HepG2 (cell line): Measurements from ENCODE around the gene B3GNT5. TPM values are rescaled to one million over a fixed set of nuclear protein-coding genes. Genes with fewer than 3 reads are reported as not detected.

Source experiments
- ATAC-seq: fragments of 200-7000 bp; cut with Tn5 transposase; 3 replicates; pipeline ENCODE4 v1.9.1; 2020; ENCODE audit warnings: mild to moderate bottlenecking, moderate library complexity
- BruUV-seq: library from RNA; stranded (reverse); fragments of 400-500 nt; replicated peaks from 2 replicates; lab custom pipeline; 2021; lab: Mats Ljungman, UMichigan
- CTCF ChIA-PET: fragments of 300-600 bp; formaldehyde crosslinking; extraction: SDS; loops from one replicate; lab custom pipeline; 2021; ENCODE audit warnings: low total read pairs, inconsistent platforms, low intra/inter-chr PET ratio; lab: Yijun Ruan, JAX
- POLR2A ChIA-PET: fragments of 350-600 bp; sonication (Branson Sonifier 250); formaldehyde crosslinking; loops from one replicate; lab custom pipeline; 2020; ENCODE audit warnings: antibody characterized with exemption, inconsistent platforms; lab: Yijun Ruan, JAX
- DNase-seq: peaks from one replicate; pipeline ENCODE4 v3.0.0-alpha.2; 2015; ENCODE audit warnings: low spot score
- FAIRE-seq: peaks from 3 replicates; lab custom pipeline; 2011; peaks lifted over from hg19 to GRCh38; lab: Jason Lieb, UNC
- H2AFZ ChIP-seq: one replicate; pipeline ENCODE4 v1.6.1; 2011; ENCODE audit warnings: low read length, inconsistent platforms
- H3K27ac ChIP-seq: fragments of 300-600 bp; 3 replicates; pipeline ENCODE4 v1.8.0; 2011; ENCODE audit warnings: mixed run types, mild to moderate bottlenecking, mixed read lengths, low read length, inconsistent platforms; ENCODE audit not compliant: insufficient read depth; ENCODE audit errors: extremely low read length
- H3K27me3 ChIP-seq, 2 experiments: fragments of 200-600 bp in 1 of 2; 2 replicates in 1 of 2; 3 replicates in 1 of 2; pipeline versions ENCODE4 v1.6.0 to v1.8.0; 2011; ENCODE audit warnings: low read length in 2 of 2, mild to moderate bottlenecking in 2 of 2, moderate library complexity in 2 of 2, inconsistent platforms in 1 of 2; ENCODE audit not compliant: insufficient read depth in 2 of 2, control insufficient read depth in 1 of 2
- H3K36me3 ChIP-seq, 2 experiments: fragments of 200-600 bp in 1 of 2; replicated peaks in 1 of 2; 2 replicates in 1 of 2; 3 replicates in 1 of 2; pipeline versions ENCODE4 v1.5.1 to v1.8.0; 2011; ENCODE audit warnings: low read length in 2 of 2, inconsistent platforms in 1 of 2; ENCODE audit not compliant: insufficient read depth in 2 of 2, control insufficient read depth in 1 of 2
- H3K4me1 ChIP-seq: 2 replicates; pipeline ENCODE4 v1.5.1; 2012; ENCODE audit warnings: low read length, inconsistent platforms; ENCODE audit not compliant: insufficient read depth
- H3K4me2 ChIP-seq: 2 replicates; pipeline ENCODE4 v1.6.0; 2011; ENCODE audit warnings: low read depth, low read length, inconsistent platforms
- H3K4me3 ChIP-seq, 3 experiments: fragments of 200-600 bp in 1 of 3; sonication (generic), shearing (Covaris generic) in 1 of 3; replicated peaks in 1 of 3; 2 replicates each; pipeline ENCODE4 v1.5.1; 2011 to 2016; ENCODE audit warnings: low read length in 3 of 3, inconsistent platforms in 2 of 3, low read depth in 2 of 3, mild to moderate bottlenecking in 2 of 3, control low read depth in 1 of 3, mixed read lengths in 1 of 3; ENCODE audit not compliant: insufficient read depth in 1 of 3
- H3K79me2 ChIP-seq: one replicate; pipeline ENCODE4 v1.6.1; 2011; ENCODE audit warnings: low read length, inconsistent platforms; ENCODE audit not compliant: insufficient read depth
- H3K9ac ChIP-seq: 2 replicates; pipeline ENCODE4 v1.6.0; 2011; ENCODE audit warnings: mild to moderate bottlenecking, low read depth, low read length, inconsistent platforms; ENCODE audit not compliant: insufficient read depth
- H3K9me3 ChIP-seq: 2 replicates; pipeline ENCODE4 v1.5.1; 2012; ENCODE audit warnings: mild to moderate bottlenecking, low read length
- H4K20me1 ChIP-seq: 2 replicates; pipeline ENCODE4 v1.6.0; 2011; ENCODE audit warnings: inconsistent platforms, mild to moderate bottlenecking, low read length, moderate library complexity; ENCODE audit not compliant: insufficient read depth
- ATF7-NPFF ChIP-seq: sonication (generic); formaldehyde crosslinking; IDR thresholded peaks from 2 replicates; pipeline ENCODE4 v1.8.1; 2023; ENCODE audit warnings: mild to moderate bottlenecking, low read depth, missing genetic modification reagents, moderate library complexity
- FOXC1 ChIP-seq: sonication (generic); formaldehyde crosslinking; IDR thresholded peaks from 2 replicates; pipeline ENCODE4 v1.8.0; 2022; ENCODE audit warnings: mild to moderate bottlenecking, missing genetic modification reagents, borderline replicate concordance
- FOXK2 ChIP-seq: fragments of 450-650 bp; IDR thresholded peaks from 2 replicates; pipeline ENCODE4 v1.6.1; 2016
- FUBP1 ChIP-seq: sonication (generic); formaldehyde crosslinking; IDR thresholded peaks from 2 replicates; pipeline ENCODE4 v1.5.1; 2020; ENCODE audit warnings: missing genetic modification reagents, mild to moderate bottlenecking, borderline replicate concordance
- HNRNPLL ChIP-seq: fragments of 200-400 bp; formaldehyde crosslinking; IDR thresholded peaks from 2 replicates; pipeline ENCODE4 v1.6.1; 2017; ENCODE audit warnings: mild to moderate bottlenecking, low read depth, low read length; ENCODE audit not compliant: poor library complexity, severe bottlenecking
- LRRFIP1 ChIP-seq: sonication (generic); formaldehyde crosslinking; conservative IDR thresholded peaks from 2 replicates; pipeline ENCODE4 v1.4.0; 2020; ENCODE audit warnings: missing genetic modification reagents
- PHF20 ChIP-seq: sonication (generic); formaldehyde crosslinking; IDR thresholded peaks from 2 replicates; pipeline ENCODE4 v1.5.0; 2020; ENCODE audit warnings: mild to moderate bottlenecking, missing genetic modification reagents
- RBFOX2 ChIP-seq: fragments of 200-400 bp; formaldehyde crosslinking; IDR thresholded peaks from 2 replicates; pipeline ENCODE4 v1.6.1; 2017; ENCODE audit warnings: low read depth, mild to moderate bottlenecking, low read length
- RBM22 ChIP-seq: fragments of 200-400 bp; formaldehyde crosslinking; optimal IDR thresholded peaks from 2 replicates; pipeline ENCODE3; 2017; ENCODE audit warnings: mild to moderate bottlenecking, low read length, moderate library complexity
- SP140L ChIP-seq: sonication (generic); formaldehyde crosslinking; IDR thresholded peaks from 2 replicates; pipeline ENCODE4 v1.4.0; 2020; ENCODE audit warnings: missing genetic modification reagents, borderline replicate concordance
- TAF1 ChIP-seq: sonication (generic); formaldehyde crosslinking; IDR thresholded peaks from 2 replicates; pipeline ENCODE4 v1.4.0; 2020; ENCODE audit warnings: missing genetic modification reagents
- ZNF17 ChIP-seq: sonication (generic); formaldehyde crosslinking; IDR thresholded peaks from 2 replicates; pipeline ENCODE4 v1.5.0; 2020; ENCODE audit warnings: mild to moderate bottlenecking, missing genetic modification reagents
- ZNF329 ChIP-seq: sonication (generic); formaldehyde crosslinking; IDR thresholded peaks from 2 replicates; pipeline ENCODE4 v1.9.0; 2021; ENCODE audit warnings: low read depth, mild to moderate bottlenecking, missing genetic modification reagents
- ZNF34 ChIP-seq: sonication (generic); formaldehyde crosslinking; IDR thresholded peaks from 2 replicates; pipeline ENCODE4 v1.4.0; 2020; ENCODE audit warnings: mild to moderate bottlenecking, missing genetic modification reagents, borderline replicate concordance
- ZNF510 ChIP-seq: sonication (generic); formaldehyde crosslinking; IDR thresholded peaks from 2 replicates; pipeline ENCODE4 v1.4.0; 2020; ENCODE audit warnings: low read depth, mild to moderate bottlenecking, missing genetic modification reagents
- WGBS: methylation state at CpG from one replicate; pipeline ENCODE4 v1.1.6; 2017; ENCODE audit warnings: low lambda C conversion rate; 5-methylcytosine and 5-hydroxymethylcytosine counted together
- in situ Hi-C: cut with HindIII; loops from 2 replicates; pipeline ENCODE4 v1.10.0; 2017; ENCODE audit warnings: low pct_unique_long_range_greater_than_20kb; ENCODE audit not compliant: extremely low pct_ligation_motif_present
- intact Hi-C: fragments of 100-400 bp; cut with micrococcal nuclease; formaldehyde crosslinking; loops from one replicate; pipeline ENCODE4 v1.10.0; 2022; ENCODE audit not compliant: unreplicated experiment
- polyA plus RNA-seq, 8 experiments: library from polyadenylated mRNA; depleted of rRNA in 3 of 8; stranded (reverse) in 7 of 8; unstranded in 1 of 8; fragments of >200 nt; fragmentation: Illumina TruSeq in 4 of 8; extraction: Trizol in 4 of 8; gene quantifications; 2 replicates each; pipeline versions ENCODE4 v1.2.1 to v1.2.3, GENCODE V29; 2011 to 2016; ENCODE audit warnings: low read depth in 4 of 8, missing spikeins in 1 of 8, mixed read lengths in 1 of 8; ENCODE audit not compliant: insufficient read depth in 1 of 8
- total RNA-seq, 5 experiments: library from RNA; depleted of rRNA; stranded (reverse); fragments of >200 nt; fragmentation: Illumina TruSeq; extraction: Trizol; gene quantifications; 2 replicates each; pipeline ENCODE4 v1.2.3, GENCODE V29; 2016; ENCODE audit warnings: low read depth in 1 of 5
- TF ChIP-seq, protein P1 (sequence below), 2 experiments: fragments of 450-650 bp in 1 of 2; sonication (generic) in 1 of 2; formaldehyde crosslinking; IDR thresholded peaks; 2 replicates each; pipeline versions ENCODE4 v1.5.0 to v1.8.0; 2020 to 2022; ENCODE audit warnings: mild to moderate bottlenecking in 1 of 2, missing genetic modification reagents in 1 of 2
- TF ChIP-seq, protein P2 (sequence below): sonication (generic); formaldehyde crosslinking; IDR thresholded peaks from 2 replicates; pipeline ENCODE4 v1.8.0; 2022; ENCODE audit warnings: mild to moderate bottlenecking, missing genetic modification reagents, moderate library complexity
- TF ChIP-seq, protein P3 (sequence below): sonication (generic); formaldehyde crosslinking; IDR thresholded peaks from 2 replicates; pipeline ENCODE4 v1.9.0; 2021; ENCODE audit warnings: missing genetic modification reagents, mild to moderate bottlenecking, borderline replicate concordance

The B3GNT5 gene
- total and polyA plus RNA-seq, 2 of the 13 experiments (the other 11 are each of a cell fraction or from before 2014, with no cell fraction given) = not detected

- CTCF ChIA-PET = no interaction called here
Measured at GRCh38 chr3:183274609-183275008, 21.6 kb downstream of the B3GNT5 start.

More at GRCh38 chr3:183274609-183275008, 21.6 kb downstream of the B3GNT5 start:
- H3K9ac ChIP-seq = no peak overlapping the region
- TF ChIP-seq TAF1 (CRISPR knock-in tag) (no peak), FUBP1 (CRISPR knock-in tag) (no peak), RBFOX2 (no peak), HNRNPLL (no peak), PHF20 (CRISPR knock-in tag) (no peak), ZNF510 (no peak), RBM22 (no peak), FOXK2 (no peak), ZNF329 (CRISPR knock-in tag) (no peak), LRRFIP1 (no peak), ZNF17 (CRISPR knock-in tag) (no peak), ATF7-NPFF (CRISPR knock-in tag) (no peak), FOXC1 (CRISPR knock-in tag) (no peak), SP140L (no peak), ZNF34 (CRISPR knock-in tag) (no peak)
- TF ChIP-seq, protein P1, sequence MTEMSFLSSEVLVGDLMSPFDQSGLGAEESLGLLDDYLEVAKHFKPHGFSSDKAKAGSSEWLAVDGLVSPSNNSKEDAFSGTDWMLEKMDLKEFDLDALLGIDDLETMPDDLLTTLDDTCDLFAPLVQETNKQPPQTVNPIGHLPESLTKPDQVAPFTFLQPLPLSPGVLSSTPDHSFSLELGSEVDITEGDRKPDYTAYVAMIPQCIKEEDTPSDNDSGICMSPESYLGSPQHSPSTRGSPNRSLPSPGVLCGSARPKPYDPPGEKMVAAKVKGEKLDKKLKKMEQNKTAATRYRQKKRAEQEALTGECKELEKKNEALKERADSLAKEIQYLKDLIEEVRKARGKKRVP (CRISPR knock-in tag; IDR thresholded peaks at IDR 0.05) = no peak
- TF ChIP-seq, protein P2, sequence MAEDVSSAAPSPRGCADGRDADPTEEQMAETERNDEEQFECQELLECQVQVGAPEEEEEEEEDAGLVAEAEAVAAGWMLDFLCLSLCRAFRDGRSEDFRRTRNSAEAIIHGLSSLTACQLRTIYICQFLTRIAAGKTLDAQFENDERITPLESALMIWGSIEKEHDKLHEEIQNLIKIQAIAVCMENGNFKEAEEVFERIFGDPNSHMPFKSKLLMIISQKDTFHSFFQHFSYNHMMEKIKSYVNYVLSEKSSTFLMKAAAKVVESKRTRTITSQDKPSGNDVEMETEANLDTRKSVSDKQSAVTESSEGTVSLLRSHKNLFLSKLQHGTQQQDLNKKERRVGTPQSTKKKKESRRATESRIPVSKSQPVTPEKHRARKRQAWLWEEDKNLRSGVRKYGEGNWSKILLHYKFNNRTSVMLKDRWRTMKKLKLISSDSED (CRISPR knock-in tag) = no peak
- TF ChIP-seq, protein P3, sequence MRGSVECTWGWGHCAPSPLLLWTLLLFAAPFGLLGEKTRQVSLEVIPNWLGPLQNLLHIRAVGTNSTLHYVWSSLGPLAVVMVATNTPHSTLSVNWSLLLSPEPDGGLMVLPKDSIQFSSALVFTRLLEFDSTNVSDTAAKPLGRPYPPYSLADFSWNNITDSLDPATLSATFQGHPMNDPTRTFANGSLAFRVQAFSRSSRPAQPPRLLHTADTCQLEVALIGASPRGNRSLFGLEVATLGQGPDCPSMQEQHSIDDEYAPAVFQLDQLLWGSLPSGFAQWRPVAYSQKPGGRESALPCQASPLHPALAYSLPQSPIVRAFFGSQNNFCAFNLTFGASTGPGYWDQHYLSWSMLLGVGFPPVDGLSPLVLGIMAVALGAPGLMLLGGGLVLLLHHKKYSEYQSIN (CRISPR knock-in tag) = no peak
- POLR2A ChIA-PET = no interaction called here
- peaks cover 0 to 9% of the 10 kb centered on the region in 2 experiments; a peak in 1 of 5 replicates for H3K27me3 ChIP-seq
- BruUV-seq = no TSS peak
- H3K9me3 ChIP-seq = no peaks in the 10 kb centered on the region
- FAIRE-seq (no peak), DNase-seq (no peak), ATAC-seq (no peak)
- H3K4me2 ChIP-seq = no peak overlapping the region
- in situ Hi-C loops (no loop called here), intact Hi-C loops (no loop called here)
- no peak overlapping the region for H3K27ac ChIP-seq
- no peaks in the 10 kb centered on the region for H3K36me3 ChIP-seq
- no peak overlapping the region for H3K4me3 ChIP-seq
- no peaks in the 10 kb centered on the region for H3K79me2 ChIP-seq
- no peak overlapping the region for H2AFZ ChIP-seq
- H3K4me1 ChIP-seq = no peaks in the 10 kb centered on the region
- H4K20me1 ChIP-seq = no peaks in the 10 kb centered on the region
- 69% methylated on average over 5 of the region's 5 CpGs for WGBS
